GM18520 (cell line): ENCODE measurements around the gene LINC00632.

ENCODE experiments used
- ATAC-seq: cut with Tn5 transposase; IDR thresholded peaks from one replicate; pipeline ENCODE4 v1.9.1; 2021; ENCODE audit not compliant: unreplicated experiment

The LINC00632 gene

DNA sequence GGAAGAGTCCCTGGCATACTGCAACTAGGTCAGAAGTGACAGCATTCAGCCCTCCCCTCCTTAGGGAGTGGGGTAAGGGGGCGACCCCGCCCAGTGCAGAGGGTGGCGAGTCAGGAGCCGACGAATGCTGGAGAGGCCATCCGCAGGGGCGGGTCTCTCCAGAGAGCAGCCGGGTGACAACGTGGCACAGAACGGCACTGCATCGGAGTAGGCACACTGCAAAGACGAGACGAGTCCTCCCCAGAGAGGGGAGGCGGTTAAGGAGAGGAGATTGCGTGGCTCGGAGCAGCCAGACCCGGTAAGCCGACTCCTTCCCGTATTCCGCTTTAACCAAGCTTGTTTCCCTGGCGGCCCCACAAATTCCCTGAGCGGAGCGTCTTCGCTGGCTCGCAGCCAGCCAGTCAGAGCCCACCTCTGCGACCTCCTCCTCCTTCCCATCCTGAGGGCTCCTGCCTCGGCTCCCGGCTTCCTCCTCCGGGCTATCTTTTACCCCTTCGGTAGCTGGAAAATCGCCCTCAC, 54.9 kb downstream of the LINC00632 start:
- ATAC-seq = no peak

DNA sequence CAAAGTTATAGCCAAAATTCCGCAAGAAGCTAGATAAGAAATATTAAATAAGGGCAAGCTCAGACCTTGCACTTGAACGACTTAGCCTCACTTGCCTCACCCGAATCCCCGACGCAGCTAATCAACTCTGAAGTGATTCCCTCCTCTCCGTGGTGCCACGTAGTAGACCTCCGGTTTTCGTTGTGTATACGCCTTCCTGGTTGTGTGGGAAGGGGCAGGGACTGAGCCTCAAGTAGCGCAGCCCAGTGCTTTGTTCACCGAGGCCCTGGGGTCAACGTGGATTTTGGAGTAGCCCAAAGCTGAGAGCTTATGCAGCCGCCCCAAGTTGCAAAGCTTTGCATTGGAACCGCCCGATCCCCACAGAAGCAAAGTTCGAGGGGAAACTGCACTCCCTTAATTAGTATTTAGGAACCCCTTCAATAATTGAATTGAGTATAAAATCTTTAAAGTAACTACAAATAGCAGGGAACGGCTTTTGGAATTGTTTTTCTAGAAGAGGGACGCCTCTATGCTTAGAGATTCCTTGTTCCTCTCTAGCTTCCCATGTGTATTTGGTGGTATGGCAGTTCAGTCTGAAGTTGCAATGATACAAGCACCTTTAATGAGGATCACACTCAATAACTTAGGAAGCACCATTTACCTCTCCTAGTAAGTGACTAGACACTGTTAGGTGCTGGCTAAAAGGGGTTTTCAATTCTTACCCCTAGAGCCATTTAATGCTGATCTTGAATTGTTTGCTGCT, 55.7 kb downstream of the LINC00632 start:
- ATAC-seq = no peak

DNA sequence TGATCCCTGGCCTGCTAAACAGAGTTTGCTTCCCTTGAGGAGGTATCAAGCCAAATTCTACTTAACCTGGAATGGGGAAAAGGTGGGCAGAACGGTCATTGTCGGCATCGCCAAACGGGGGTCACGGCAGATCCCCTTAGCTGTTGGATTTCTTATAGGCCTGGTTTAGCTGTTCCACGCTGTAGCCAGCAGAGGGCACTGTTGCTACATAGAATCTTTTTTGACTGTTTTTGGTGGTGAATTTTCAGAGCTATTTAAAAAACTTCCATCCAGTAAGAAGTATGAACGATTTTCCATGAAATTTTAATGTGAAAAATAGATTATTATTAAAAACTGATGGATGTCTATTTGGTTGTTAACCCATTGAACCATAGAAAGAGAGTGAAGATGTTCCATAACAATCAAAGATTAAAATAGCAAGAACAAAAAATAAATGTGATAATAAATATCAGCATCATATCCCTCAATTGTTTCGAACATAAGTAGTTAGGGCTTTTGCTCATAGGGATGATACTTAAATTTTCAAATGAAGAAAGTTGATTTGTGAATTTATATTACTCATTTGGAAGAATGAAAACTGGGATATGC, 56.6 kb downstream of the LINC00632 start:
- ATAC-seq = no peak

DNA sequence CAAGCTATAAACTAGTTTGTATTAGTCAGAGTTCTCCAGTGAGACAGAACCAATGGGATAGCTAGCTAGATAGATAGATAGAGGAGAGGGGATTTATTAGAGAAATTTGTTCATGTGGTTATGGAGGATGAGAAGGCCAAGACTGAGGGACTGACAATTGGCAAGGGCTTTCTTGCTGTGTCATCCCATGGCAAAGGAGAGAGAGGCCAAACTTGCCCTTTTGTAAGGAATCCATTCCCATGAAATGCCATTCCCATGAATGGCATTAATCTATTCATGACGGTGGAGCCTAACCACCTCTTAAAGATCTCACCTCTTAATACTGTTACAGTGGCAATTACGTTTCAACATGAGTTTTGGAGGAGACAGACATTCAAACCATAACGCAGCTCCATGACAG, 58.1 kb downstream of the LINC00632 start:
- no peak for ATAC-seq

DNA sequence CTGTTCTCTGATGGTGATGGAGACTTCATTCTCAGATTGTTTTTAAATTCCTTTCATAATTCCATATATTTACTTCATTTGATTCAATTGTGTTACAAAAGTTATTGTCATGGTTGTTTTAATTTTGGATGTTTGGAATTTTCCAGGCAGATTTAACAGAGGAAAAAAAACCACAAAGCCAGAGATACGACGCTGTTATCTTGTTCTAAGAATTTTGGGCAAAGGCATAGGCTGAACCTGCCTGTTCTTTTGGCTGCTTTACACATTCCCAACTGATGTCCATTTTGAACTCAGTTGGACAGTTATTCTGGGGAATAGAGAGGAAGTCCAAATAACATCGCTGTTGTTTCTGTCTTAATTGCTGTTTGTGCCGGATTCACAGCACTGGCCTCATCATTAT, 65.7 kb downstream of the LINC00632 start:
- no peak for ATAC-seq

DNA sequence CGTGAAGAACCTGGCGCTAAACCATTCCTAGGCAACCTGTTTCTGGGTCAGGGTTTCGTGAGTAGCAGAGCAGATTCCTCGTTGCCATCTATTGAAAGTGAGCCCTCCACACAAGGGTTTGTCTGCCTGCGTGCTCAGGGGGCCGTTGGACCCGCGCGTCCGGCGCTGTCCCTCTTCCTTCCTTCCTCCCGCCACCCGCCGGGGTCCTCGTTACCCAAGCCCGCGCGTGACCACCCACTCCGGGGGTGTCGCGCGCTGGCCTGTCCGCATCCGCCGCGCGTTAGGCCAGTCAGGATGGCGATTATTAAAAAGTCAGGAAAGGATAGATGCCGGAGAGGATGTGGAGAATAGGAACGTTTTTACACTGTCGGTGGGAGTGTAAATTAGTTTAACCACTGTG, 66.8 kb downstream of the LINC00632 start:
- ATAC-seq = no peak

DNA sequence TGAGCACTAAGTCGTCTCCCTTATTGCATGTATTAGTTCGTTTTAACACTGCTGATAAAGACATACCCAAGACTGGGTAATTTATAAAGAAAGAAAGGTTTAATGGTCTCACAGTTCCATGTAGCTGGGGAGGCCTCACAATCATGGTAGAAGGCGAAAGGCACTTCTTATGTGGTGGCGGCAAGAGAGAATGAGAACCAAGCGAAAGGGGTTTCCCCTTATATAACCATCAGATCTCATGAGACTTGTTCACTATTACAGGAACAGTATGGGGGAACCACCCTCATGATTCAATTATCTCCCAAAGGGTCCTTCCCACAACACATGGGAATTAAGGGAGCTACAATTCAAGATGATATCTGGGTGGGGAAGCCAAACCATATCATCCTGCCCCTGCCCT, 85.1 kb downstream of the LINC00632 start:
- no peak for ATAC-seq

DNA sequence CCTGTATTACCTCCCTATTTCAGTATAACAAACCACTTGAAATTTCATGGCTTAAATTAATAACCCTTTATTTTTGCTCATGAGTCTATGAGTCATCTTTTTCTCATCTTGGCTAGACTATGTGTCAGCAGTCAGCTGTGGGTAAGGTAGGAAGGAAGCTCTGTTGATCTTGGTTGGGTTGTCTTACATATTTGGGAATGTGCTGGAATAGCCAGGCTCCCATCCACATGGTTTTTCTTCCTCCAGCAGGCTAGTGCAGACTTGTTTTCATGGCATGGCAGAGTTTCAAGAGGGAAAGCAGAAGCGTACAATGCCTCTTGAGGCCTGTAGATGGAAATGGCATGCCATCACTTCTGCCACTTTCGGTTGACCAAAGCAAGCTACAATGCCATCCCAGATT, 89.7 kb downstream of the LINC00632 start:
- ATAC-seq = no peak

DNA sequence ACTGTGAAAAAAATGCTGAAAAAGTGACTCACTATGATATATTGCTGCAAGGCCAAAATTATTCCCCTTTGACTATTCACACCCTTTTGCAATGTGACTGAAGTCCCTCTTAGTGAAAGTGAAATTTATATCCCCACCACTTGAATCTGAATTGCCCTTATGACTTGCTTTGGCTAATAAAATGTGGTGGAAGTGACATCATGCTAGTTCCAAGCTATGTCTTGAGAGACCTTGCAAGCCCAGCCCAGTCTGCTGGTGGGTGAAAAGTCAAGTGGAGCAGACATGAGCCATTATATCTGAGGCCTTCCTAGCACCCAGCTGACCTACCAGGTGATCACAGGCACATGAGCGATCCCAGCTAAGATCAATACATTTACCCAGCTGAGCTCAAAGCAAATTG, 94.7 kb downstream of the LINC00632 start:
- no peak for ATAC-seq

DNA sequence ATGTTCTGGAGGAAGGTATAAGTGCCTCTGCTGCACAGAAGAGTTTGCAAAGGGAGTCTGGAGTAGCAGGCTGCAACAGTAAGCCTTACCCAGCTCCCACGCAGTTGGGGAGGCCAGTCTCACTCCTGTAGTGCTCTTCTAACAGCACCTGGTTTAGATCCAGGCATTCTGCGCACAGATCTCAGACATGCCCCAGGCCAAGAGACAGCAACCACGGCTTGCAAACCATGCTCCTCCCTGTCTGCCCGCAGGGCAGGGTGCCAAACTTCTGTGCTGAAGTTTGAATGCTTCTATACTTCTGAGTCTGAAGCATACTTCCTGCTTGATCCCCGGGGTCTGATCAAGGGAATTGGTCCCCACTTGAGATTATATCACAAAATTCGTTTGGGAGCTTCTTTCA, 106.3 kb downstream of the LINC00632 start:
- ATAC-seq = no peak

DNA sequence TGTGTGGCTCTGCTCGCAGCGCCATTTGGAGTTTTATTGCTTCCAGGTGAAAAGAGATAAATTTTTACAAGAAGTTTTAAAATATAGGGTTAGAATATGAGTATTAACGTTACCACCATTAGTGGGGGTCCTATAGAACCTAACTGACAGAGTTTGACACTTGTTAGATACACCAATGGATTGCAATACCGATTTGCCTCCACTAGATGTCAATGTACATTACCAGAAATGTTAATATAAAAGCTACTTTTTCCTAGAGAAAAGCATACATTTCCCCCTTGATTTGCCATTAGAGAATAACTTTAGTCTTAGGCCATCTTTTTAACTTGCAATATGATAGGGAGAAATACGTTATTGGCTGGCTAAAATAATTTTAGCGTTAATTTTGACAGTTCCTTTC, 108.4 kb downstream of the LINC00632 start:
- no peak for ATAC-seq

DNA sequence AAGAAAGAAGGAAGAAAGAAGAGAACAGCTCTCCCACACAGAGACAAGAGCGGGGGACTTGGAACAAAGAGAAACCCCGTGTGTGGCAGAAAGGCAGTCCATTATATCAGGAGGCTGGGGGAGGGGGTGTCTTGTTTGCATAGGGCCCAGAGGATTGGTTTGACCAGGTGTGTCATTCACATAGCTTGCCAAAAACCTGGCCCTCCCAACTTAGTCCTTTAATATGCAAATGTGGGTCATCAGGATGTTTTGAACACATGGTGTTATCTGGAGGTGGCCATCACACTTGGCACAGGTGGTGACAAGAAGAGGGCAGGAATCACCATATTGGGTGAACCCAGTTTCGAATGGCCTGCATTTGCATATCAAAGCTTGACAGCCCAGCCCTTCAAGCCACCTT, 111.7 kb downstream of the LINC00632 start:
- no peak for ATAC-seq

DNA sequence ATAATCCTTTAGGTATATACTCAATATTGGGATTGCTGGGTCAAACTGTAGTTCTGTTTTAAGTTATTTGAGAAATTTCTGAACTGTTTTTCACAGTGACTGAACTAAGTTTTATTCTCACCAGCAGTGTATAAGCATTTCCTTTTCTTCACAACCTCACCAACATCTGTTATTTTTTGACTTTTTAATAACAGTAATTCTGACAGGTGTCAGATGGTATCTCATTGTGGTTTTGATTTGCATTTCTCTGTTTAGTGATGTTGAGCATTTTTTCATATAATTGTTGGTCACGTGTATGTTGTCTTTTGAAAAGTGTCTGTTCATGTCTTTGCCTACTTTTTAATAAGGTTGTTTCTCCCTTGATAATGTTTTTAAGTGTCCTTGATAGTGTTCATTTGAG, 112.6 kb downstream of the LINC00632 start:
- no peak for ATAC-seq

DNA sequence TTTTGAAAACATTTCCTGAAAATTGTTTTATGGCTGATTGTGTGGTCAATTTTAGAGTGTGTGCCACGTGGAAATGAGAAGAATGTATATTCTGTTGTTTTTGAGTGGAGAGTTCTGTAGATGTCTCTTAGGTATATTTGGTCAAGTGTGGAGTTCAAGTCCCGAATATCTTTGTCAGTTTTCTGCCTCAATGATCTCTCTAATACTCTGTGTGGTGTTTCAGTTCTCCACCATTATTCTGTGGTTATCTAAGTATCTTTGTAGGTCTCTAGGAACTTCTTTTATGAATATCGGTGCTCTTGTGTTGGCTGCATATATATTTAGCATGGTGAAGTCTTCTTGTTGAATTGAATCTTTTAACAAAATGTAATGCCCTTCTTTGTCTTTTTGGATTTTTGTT, 113.3 kb downstream of the LINC00632 start:
- ATAC-seq = no peak

DNA sequence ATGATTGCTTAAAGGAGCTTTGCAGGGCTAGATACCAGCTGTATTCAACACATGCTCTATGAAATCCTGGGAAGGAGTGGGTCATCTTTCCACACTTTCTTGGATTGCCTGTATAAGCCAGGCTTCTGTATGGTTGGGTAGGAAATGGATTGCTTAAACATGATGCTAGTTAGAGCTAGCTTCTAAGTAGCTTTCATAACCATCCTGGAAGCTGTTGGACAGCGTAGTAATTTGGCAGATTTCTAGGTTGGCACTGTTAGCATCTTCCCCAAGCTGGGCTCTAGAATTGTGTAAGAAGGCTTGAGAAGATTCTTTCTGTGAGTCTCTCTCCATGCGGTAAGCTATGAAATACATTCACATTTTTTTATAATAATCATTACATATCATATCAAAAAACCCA, 127.3 kb downstream of the LINC00632 start:
- ATAC-seq = no peak
